NB4 (cell line): ENCODE measurements around the gene VAV3.

Experiments used
- POLR2A ChIP-seq: IDR thresholded peaks from 2 replicates; pipeline ENCODE4 v1.6.1; 2011; ENCODE audit warnings: mild to moderate bottlenecking; ENCODE audit not compliant: insufficient read length; ENCODE audit errors: extremely low read depth
- TF ChIP-seq, protein P1 (sequence below): IDR thresholded peaks from one replicate; pipeline ENCODE4 v1.5.1; 2012; ENCODE audit warnings: low read depth, low read length

DNA sequence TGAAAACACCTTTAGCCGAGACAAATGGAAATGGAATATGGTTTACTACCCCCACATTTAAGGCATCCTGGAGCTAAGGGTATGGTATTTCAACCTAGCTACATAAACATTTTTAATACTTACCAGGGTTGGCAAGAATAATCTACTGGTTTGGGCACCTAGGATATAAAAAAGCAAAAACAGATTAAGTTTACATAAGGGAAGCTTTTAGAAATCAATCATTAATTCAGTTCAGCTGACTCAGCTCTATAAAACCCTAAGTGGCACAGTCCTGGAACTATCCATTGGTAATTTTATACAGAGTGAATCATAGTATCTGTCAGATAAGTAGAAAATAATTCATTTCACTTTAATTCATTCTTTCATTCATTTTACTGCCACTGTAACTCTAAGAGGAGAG lies 355.2 kb downstream of the VAV3 start:
- TF ChIP-seq, protein P1, sequence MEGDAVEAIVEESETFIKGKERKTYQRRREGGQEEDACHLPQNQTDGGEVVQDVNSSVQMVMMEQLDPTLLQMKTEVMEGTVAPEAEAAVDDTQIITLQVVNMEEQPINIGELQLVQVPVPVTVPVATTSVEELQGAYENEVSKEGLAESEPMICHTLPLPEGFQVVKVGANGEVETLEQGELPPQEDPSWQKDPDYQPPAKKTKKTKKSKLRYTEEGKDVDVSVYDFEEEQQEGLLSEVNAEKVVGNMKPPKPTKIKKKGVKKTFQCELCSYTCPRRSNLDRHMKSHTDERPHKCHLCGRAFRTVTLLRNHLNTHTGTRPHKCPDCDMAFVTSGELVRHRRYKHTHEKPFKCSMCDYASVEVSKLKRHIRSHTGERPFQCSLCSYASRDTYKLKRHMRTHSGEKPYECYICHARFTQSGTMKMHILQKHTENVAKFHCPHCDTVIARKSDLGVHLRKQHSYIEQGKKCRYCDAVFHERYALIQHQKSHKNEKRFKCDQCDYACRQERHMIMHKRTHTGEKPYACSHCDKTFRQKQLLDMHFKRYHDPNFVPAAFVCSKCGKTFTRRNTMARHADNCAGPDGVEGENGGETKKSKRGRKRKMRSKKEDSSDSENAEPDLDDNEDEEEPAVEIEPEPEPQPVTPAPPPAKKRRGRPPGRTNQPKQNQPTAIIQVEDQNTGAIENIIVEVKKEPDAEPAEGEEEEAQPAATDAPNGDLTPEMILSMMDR = no peak
- TF ChIP-seq POLR2A = no peak
